ENCODE data around the gene SLC9A8.
A peak's percentile ranks its signal among the peaks of the same experiment; 100 is the strongest.
"Not testable (repeated sequence)": the region's sequence is repeated elsewhere in the genome, so short reads cannot be mapped to it uniquely, and the experiment has no call there.

The SLC9A8 gene

GRCh38 chr20:49858076-49858585, 45.5 kb downstream of the SLC9A8 start:
- peak in 1 of 2 donors; percentile 59 for DNase-seq (ENCODE audit: low read depth in 2 of 2)
- TF ChIP-seq CTCF (IDR thresholded peaks at IDR 0.05; ENCODE audit: low read depth, low read length): no peak
- no peak overlapping the region for H3K4me3 ChIP-seq (replicated peaks in 1 of 2; ENCODE audit: low read depth in 2 of 2, low read length in 2 of 2)

- DNase-seq (ENCODE audit: low read depth in 2 of 2): no peak
- no peak overlapping the region for H3K4me3 ChIP-seq (replicated peaks in 1 of 2; ENCODE audit: low read depth in 2 of 2, low read length in 2 of 2)
- no peak for TF ChIP-seq CTCF (IDR thresholded peaks at IDR 0.05; ENCODE audit: low read depth, low read length)
Observed at GRCh38 chr20:49859011-49859410, 46.4 kb downstream of the SLC9A8 start.

- H3K4me3 ChIP-seq (replicated peaks in 1 of 2; ENCODE audit: low read depth in 2 of 2, low read length in 2 of 2): no peak overlapping the region
- DNase-seq (ENCODE audit: low read depth in 2 of 2): no peak
- TF ChIP-seq CTCF (IDR thresholded peaks at IDR 0.05; ENCODE audit: low read depth, low read length): no peak
Observed at GRCh38 chr20:49859807-49860206, 47.2 kb downstream of the SLC9A8 start.

- DNase-seq (ENCODE audit: low read depth in 2 of 2); H3K4me3 ChIP-seq (replicated peaks in 1 of 2; ENCODE audit: low read depth in 2 of 2, low read length in 2 of 2): not testable (repeated sequence)
Observed at GRCh38 chr20:49861232-49861631, 48.6 kb downstream of the SLC9A8 start.

- no peak for TF ChIP-seq CTCF (IDR thresholded peaks at IDR 0.05; ENCODE audit: low read depth, low read length)
- DNase-seq (ENCODE audit: low read depth in 2 of 2): no peak
- no peak overlapping the region for H3K4me3 ChIP-seq (replicated peaks in 1 of 2; ENCODE audit: low read depth in 2 of 2, low read length in 2 of 2)
Observed at GRCh38 chr20:49862607-49863200, 50.1 kb downstream of the SLC9A8 start.

- no peak for DNase-seq (ENCODE audit: low read depth in 2 of 2)
- no peak overlapping the region for H3K4me3 ChIP-seq (replicated peaks in 1 of 2; ENCODE audit: low read depth in 2 of 2, low read length in 2 of 2)
- no peak for TF ChIP-seq CTCF (IDR thresholded peaks at IDR 0.05; ENCODE audit: low read depth, low read length)
Observed at GRCh38 chr20:49863666-49864065, 51.0 kb downstream of the SLC9A8 start.

GRCh38 chr20:49865559-49865958, 52.9 kb downstream of the SLC9A8 start:
- TF ChIP-seq CTCF (IDR thresholded peaks at IDR 0.05; ENCODE audit: low read depth, low read length): no peak
- DNase-seq (ENCODE audit: low read depth in 2 of 2): no peak
- H3K4me3 ChIP-seq (replicated peaks in 1 of 2; ENCODE audit: low read depth in 2 of 2, low read length in 2 of 2): no peak overlapping the region

Data from cardiac fibroblast (primary cell).